ENCODE measurements around the gene IMMP1L. TPM values are rescaled to one million over a fixed set of nuclear protein-coding genes. Genes with fewer than 3 reads are reported as not detected.

The IMMP1L gene
- total RNA-seq, 1 donor from 2014 or later: 35.2 TPM

- no peak for DNase-seq (ENCODE audit: extremely low spot score, unreplicated experiment)
- no peak overlapping the region for H3K27ac Mint-ChIP-seq
- TF ChIP-seq CTCF (conservative IDR thresholded peaks at IDR 0.05): no peak
- peaks cover 8% of the 10 kb centered on the region for H3K36me3 Mint-ChIP-seq
- no peak overlapping the region for H3K4me3 Mint-ChIP-seq
- no peaks in the 10 kb centered on the region for H3K4me1 Mint-ChIP-seq (ENCODE audit: unreplicated experiment)
- peaks cover 8% of the 10 kb centered on the region for H3K9me3 Mint-ChIP-seq
- no peaks in the 10 kb centered on the region for H3K27me3 Mint-ChIP-seq
These were observed 126.3 kb downstream of the IMMP1L start for GRCh38 chr11:31383116-31383515.

Other genes starting within 250 kb of the IMMP1L start
- gene DCDC1, start 139.9 kb downstream of the IMMP1L start, total RNA-seq (ENCODE audit: low replicate concordance): 2.0 and 4.8 TPM in 2 replicates
- 15.4 and 21.3 TPM in 2 replicates for gene DNAJC24, start 139.8 kb downstream of the IMMP1L start, total RNA-seq (ENCODE audit: low replicate concordance)
- gene ELP4, start 145 bp upstream of the IMMP1L start, total RNA-seq (ENCODE audit: low replicate concordance): 15.1 and 21.7 TPM in 2 replicates